Panc1 (cell line): Measurements from ENCODE around the gene KNDC1. TPM values are rescaled to one million over a fixed set of nuclear protein-coding genes. Genes with fewer than 3 reads are reported as not detected.

Experiments
- ATAC-seq: fragments of 200-7000 bp; cut with Tn5 transposase; 2 replicates; pipeline ENCODE4 v1.9.1; 2020; ENCODE audit warnings: mild to moderate bottlenecking, moderate library complexity
- BruUV-seq: library from RNA; stranded (reverse); fragments of 400-500 nt; replicated peaks from 2 replicates; lab custom pipeline; 2021; lab: Mats Ljungman, UMichigan
- CTCF ChIA-PET: fragments of 300-600 bp; sonication (Branson Sonifier 250); formaldehyde crosslinking; loops from one replicate; lab custom pipeline; 2022; ENCODE audit warnings: antibody characterized with exemption; lab: Charles Lee
- POLR2A ChIA-PET: fragments of 300-600 bp; sonication (Branson Sonifier 250); formaldehyde crosslinking; loops from one replicate; lab custom pipeline; 2022; ENCODE audit warnings: antibody characterized with exemption; lab: Charles Lee
- DNase-seq: peaks from one replicate; pipeline ENCODE4 v3.0.0-alpha.2; 2010; ENCODE audit warnings: low read depth, low spot score
- H3K27ac ChIP-seq: 2 replicates; pipeline ENCODE4 v1.5.1; 2011; ENCODE audit warnings: mild to moderate bottlenecking, low read length, inconsistent platforms
- H3K27me3 ChIP-seq: fragments of 200-500 bp; sonication (Bioruptor generic); 2 replicates; pipeline ENCODE4 v1.6.0; 2014; ENCODE audit warnings: low read length, inconsistent platforms; ENCODE audit not compliant: control insufficient read depth, insufficient read depth
- H3K36me3 ChIP-seq: fragments of 200-500 bp; sonication (Bioruptor generic); 2 replicates; pipeline ENCODE4 v1.5.1; 2014; ENCODE audit warnings: inconsistent platforms, mild to moderate bottlenecking, low read length, moderate library complexity; ENCODE audit not compliant: control insufficient read depth, insufficient read depth
- H3K4me1 ChIP-seq: 2 replicates; pipeline ENCODE4 v1.5.1; 2011; ENCODE audit warnings: inconsistent platforms, mild to moderate bottlenecking, low read length, moderate library complexity; ENCODE audit not compliant: control insufficient read depth, insufficient read depth
- H3K4me3 ChIP-seq, 2 experiments: 2 replicates each; pipeline ENCODE4 v1.5.1; 2011 to 2012; ENCODE audit warnings: low read depth in 2 of 2, low read length in 2 of 2, mild to moderate bottlenecking in 2 of 2, inconsistent platforms in 1 of 2, moderate library complexity in 1 of 2
- H3K9me3 ChIP-seq: fragments of 200-500 bp; sonication (Bioruptor generic); 2 replicates; pipeline ENCODE4 v1.5.1; 2014; ENCODE audit warnings: low read depth, mild to moderate bottlenecking, inconsistent platforms, low read length, moderate library complexity; ENCODE audit not compliant: control insufficient read depth, insufficient read depth
- POLR2AphosphoS5 ChIP-seq: IDR thresholded peaks from 2 replicates; pipeline ENCODE4 v1.6.1; 2012; ENCODE audit warnings: mild to moderate bottlenecking, low read depth, low read length, moderate library complexity
- REST ChIP-seq, 2 experiments: IDR thresholded peaks; 2 replicates each; pipeline ENCODE4 v1.6.1; 2011 to 2012; ENCODE audit warnings: low read depth in 2 of 2, control low read depth in 1 of 2, low read length in 1 of 2, mild to moderate bottlenecking in 1 of 2, moderate library complexity in 1 of 2; ENCODE audit not compliant: insufficient read depth in 1 of 2
- SIN3A ChIP-seq: IDR thresholded peaks from 2 replicates; pipeline ENCODE4 v1.6.1; 2012; ENCODE audit warnings: low read depth, mild to moderate bottlenecking, low read length, moderate library complexity, borderline replicate concordance; ENCODE audit not compliant: insufficient read depth
- TCF7L2 ChIP-seq: IDR thresholded peaks from 2 replicates; pipeline ENCODE4 v1.6.1; 2011; ENCODE audit warnings: mild to moderate bottlenecking, low read depth, low read length, inconsistent platforms
- in situ Hi-C: cut with HindIII; loops from 2 replicates; pipeline ENCODE4 v1.10.0; 2016; ENCODE audit warnings: low sequenced_read_pairs, low pct_unique_long_range_greater_than_20kb
- intact Hi-C: fragments of 100-400 bp; cut with micrococcal nuclease; formaldehyde crosslinking; loops from one replicate; pipeline ENCODE4 v1.10.0; 2022; ENCODE audit not compliant: unreplicated experiment
- total RNA-seq: library from RNA; stranded (reverse); gene quantifications from one replicate; pipeline ENCODE4 v1.2.1, GENCODE V29; 2021; ENCODE audit not compliant: unreplicated experiment
- TF ChIP-seq, protein P1 (sequence below): fragments of 450-650 bp; IDR thresholded peaks from 2 replicates; pipeline ENCODE4 v1.5.1; 2017; ENCODE audit warnings: mild to moderate bottlenecking

KNDC1 gene
- total RNA-seq, 1 experiment from 2014 or later: 2.6 TPM

- ChIA-PET POLR2A (no interaction called here), CTCF (no interaction called here)
- intact Hi-C loops: no loop called here
- H3K27me3 ChIP-seq: peaks cover 3% of the 10 kb centered on the region; the same call in 1 of the 2 replicates
- no peak overlapping the region for H3K27ac ChIP-seq
- DNase-seq (no peak), ATAC-seq (no peak)
- no peaks in the 10 kb centered on the region for H3K9me3 ChIP-seq
- BruUV-seq: no TSS peak
- no peaks in the 10 kb centered on the region for H3K4me1 ChIP-seq
- in situ Hi-C loops: no loop called here
- H3K36me3 ChIP-seq: no peaks in the 10 kb centered on the region
- TF ChIP-seq SIN3A (no peak), REST (IDR thresholded peaks at IDR 0.05; ENCODE audit: insufficient read depth in 1 of 2, low read depth in 2 of 2, low read length in 1 of 2) (no peak), TCF7L2 (no peak), POLR2AphosphoS5 (no peak)
- TF ChIP-seq, protein P1, sequence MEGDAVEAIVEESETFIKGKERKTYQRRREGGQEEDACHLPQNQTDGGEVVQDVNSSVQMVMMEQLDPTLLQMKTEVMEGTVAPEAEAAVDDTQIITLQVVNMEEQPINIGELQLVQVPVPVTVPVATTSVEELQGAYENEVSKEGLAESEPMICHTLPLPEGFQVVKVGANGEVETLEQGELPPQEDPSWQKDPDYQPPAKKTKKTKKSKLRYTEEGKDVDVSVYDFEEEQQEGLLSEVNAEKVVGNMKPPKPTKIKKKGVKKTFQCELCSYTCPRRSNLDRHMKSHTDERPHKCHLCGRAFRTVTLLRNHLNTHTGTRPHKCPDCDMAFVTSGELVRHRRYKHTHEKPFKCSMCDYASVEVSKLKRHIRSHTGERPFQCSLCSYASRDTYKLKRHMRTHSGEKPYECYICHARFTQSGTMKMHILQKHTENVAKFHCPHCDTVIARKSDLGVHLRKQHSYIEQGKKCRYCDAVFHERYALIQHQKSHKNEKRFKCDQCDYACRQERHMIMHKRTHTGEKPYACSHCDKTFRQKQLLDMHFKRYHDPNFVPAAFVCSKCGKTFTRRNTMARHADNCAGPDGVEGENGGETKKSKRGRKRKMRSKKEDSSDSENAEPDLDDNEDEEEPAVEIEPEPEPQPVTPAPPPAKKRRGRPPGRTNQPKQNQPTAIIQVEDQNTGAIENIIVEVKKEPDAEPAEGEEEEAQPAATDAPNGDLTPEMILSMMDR: no peak
- no peak overlapping the region for H3K4me3 ChIP-seq
Measured at GRCh38 chr10:133229265-133230043, 69.4 kb downstream of the KNDC1 start.

- ChIA-PET CTCF (no interaction called here), POLR2A (no interaction called here)
- in situ Hi-C loops (no loop called here), intact Hi-C loops (no loop called here)
- ATAC-seq: no peak
- no peak for DNase-seq
- peaks cover 3% of the 10 kb centered on the region; the same call in 1 of the 2 replicates for H3K27me3 ChIP-seq
- no peaks in the 10 kb centered on the region for H3K9me3 ChIP-seq
- no peak within 1 kb of the TSS for H3K27ac ChIP-seq
- no peak within 1 kb of the TSS for H3K4me3 ChIP-seq
- no TSS peak for BruUV-seq
- no peaks in the 10 kb centered on the region for H3K4me1 ChIP-seq
- no peaks in the 10 kb centered on the region for H3K36me3 ChIP-seq
- TF ChIP-seq TCF7L2 (no peak), SIN3A (no peak), POLR2AphosphoS5 (no peak), REST (IDR thresholded peaks at IDR 0.05; ENCODE audit: insufficient read depth in 1 of 2, low read depth in 2 of 2, low read length in 1 of 2) (no peak)
- TF ChIP-seq, protein P1: no peak
Measured at GRCh38 chr10:133230044-133230361, 70.0 kb downstream of the KNDC1 start, which contains the start of gene UTF1. Gene UTF1, plus strand, starts transcription at chr10:133230217. Its CDS starts 72 bp downstream, at chr10:133230289.
